HEK293T (cell line): ENCODE measurements around the gene CACNA1E.

ENCODE experiments used
- BHLHE40 ChIP-seq: fragments of 450-650 bp; IDR thresholded peaks from 2 replicates; pipeline ENCODE4 v1.6.1; 2016; ENCODE audit warnings: mild to moderate bottlenecking, moderate library complexity, borderline replicate concordance
- CTBP1 ChIP-seq: fragments of 450-650 bp; IDR thresholded peaks from 2 replicates; pipeline ENCODE4 v1.6.1; 2016; ENCODE audit warnings: borderline replicate concordance
- FOXA1 ChIP-seq: fragments of 450-650 bp; IDR thresholded peaks from 2 replicates; pipeline ENCODE4 v1.6.1; 2016; ENCODE audit warnings: mild to moderate bottlenecking
- FOXK2 ChIP-seq: fragments of 450-650 bp; IDR thresholded peaks from 2 replicates; pipeline ENCODE4 v1.6.1; 2016; ENCODE audit warnings: mild to moderate bottlenecking
- FOXM1 ChIP-seq: fragments of 450-650 bp; IDR thresholded peaks from 2 replicates; pipeline ENCODE4 v1.6.1; 2017; ENCODE audit warnings: mild to moderate bottlenecking, borderline replicate concordance
- HDGF ChIP-seq: fragments of 450-650 bp; IDR thresholded peaks from 2 replicates; pipeline ENCODE4 v1.6.1; 2017; ENCODE audit warnings: antibody characterized with exemption, borderline replicate concordance
- L3MBTL2 ChIP-seq: fragments of 450-650 bp; conservative IDR thresholded peaks from 2 replicates; pipeline ENCODE4 v1.6.1; 2016; ENCODE audit warnings: mild to moderate bottlenecking
- NFRKB ChIP-seq: fragments of 450-650 bp; IDR thresholded peaks from 2 replicates; pipeline ENCODE4 v1.6.1; 2016; ENCODE audit warnings: mild to moderate bottlenecking, moderate library complexity
- SUZ12 ChIP-seq: fragments of 450-650 bp; IDR thresholded peaks from 2 replicates; pipeline ENCODE4 v1.6.1; 2016; ENCODE audit warnings: mild to moderate bottlenecking
- TARDBP ChIP-seq: fragments of 450-650 bp; IDR thresholded peaks from 2 replicates; pipeline ENCODE4 v1.6.1; 2016
- ZNF384 ChIP-seq: fragments of 450-650 bp; IDR thresholded peaks from 2 replicates; pipeline ENCODE4 v1.6.1; 2016
- TF ChIP-seq, protein P1 (sequence below): fragments of 450-650 bp; IDR thresholded peaks from 2 replicates; pipeline ENCODE4 v1.6.1; 2016

DNA sequence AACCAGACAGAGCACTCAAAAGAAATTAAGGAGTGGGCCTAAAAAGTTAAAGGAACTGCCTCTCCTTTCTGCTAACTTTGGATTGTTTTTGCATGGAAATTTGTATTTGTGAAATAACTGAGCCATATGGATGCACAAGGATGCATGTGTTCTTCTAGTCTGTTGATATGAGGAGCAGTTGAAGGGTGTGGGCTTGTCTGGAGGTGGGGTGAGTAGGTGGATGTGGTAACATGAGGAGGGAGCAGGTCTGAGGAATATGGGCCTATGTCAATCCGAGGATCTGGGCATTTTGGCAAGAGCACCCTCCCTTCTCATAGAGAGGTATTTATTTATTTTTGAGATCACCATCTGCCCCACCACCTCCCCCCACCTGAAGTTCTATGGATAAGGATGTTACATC is 13.4 kb downstream of the CACNA1E start:
- no peak for TF ChIP-seq HDGF
- TF ChIP-seq, protein P1, sequence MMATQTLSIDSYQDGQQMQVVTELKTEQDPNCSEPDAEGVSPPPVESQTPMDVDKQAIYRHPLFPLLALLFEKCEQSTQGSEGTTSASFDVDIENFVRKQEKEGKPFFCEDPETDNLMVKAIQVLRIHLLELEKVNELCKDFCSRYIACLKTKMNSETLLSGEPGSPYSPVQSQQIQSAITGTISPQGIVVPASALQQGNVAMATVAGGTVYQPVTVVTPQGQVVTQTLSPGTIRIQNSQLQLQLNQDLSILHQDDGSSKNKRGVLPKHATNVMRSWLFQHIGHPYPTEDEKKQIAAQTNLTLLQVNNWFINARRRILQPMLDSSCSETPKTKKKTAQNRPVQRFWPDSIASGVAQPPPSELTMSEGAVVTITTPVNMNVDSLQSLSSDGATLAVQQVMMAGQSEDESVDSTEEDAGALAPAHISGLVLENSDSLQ, result no peak
- TF ChIP-seq BHLHE40, result no peak
- no peak for TF ChIP-seq FOXK2
- no peak for TF ChIP-seq FOXM1
- no peak for TF ChIP-seq SUZ12
- no peak for TF ChIP-seq L3MBTL2
- TF ChIP-seq FOXA1, result no peak
- no peak for TF ChIP-seq TARDBP
- no peak for TF ChIP-seq NFRKB
- no peak for TF ChIP-seq CTBP1
- TF ChIP-seq ZNF384, result no peak
